GM18870 (cell line): ENCODE measurements around the gene PDE4A.
"Not testable (repeated sequence)": the region's sequence is repeated elsewhere in the genome, so short reads cannot be mapped to it uniquely, and the experiment has no call there.

ENCODE experiments used
- ATAC-seq: cut with Tn5 transposase; IDR thresholded peaks from one replicate; pipeline ENCODE4 v1.9.1; 2021; ENCODE audit warnings: moderate library complexity; ENCODE audit not compliant: unreplicated experiment

The PDE4A gene

GRCh38 chr19:10403137-10404021 lies 17.0 kb upstream of the PDE4A start, which contains the start of gene CDC37:
Gene CDC37, minus strand, starts transcription at chr19:10403542. Its CDS starts 63 bp downstream, at chr19:10403479.
- ATAC-seq: peak; percentile 74

- no peak for ATAC-seq
These were observed 15.2 kb upstream of the PDE4A start for GRCh38 chr19:10404888-10405820.

- no peak for ATAC-seq
These were observed 14.1 kb upstream of the PDE4A start for GRCh38 chr19:10406191-10406590.

- ATAC-seq: no peak
These were observed 13.2 kb upstream of the PDE4A start for GRCh38 chr19:10407096-10407495.

GRCh38 chr19:10408511-10409283 lies 11.6 kb upstream of the PDE4A start:
- no peak for ATAC-seq

GRCh38 chr19:10411224-10411623 lies 9.1 kb upstream of the PDE4A start:
- ATAC-seq: not testable (repeated sequence)

GRCh38 chr19:10412257-10412977 lies 7.9 kb upstream of the PDE4A start:
- no peak for ATAC-seq

- ATAC-seq: no peak
These were observed 4.3 kb upstream of the PDE4A start for GRCh38 chr19:10416083-10416379.

GRCh38 chr19:10416380-10417257 lies 3.7 kb upstream of the PDE4A start:
- peak; percentile 44 for ATAC-seq

- no peak for ATAC-seq
These were observed 2.6 kb upstream of the PDE4A start for GRCh38 chr19:10417541-10418234.

- ATAC-seq: no peak
These were observed 2.2 kb upstream of the PDE4A start for GRCh38 chr19:10418235-10418484.

- no peak for ATAC-seq
These were observed 1.7 kb upstream of the PDE4A start for GRCh38 chr19:10418485-10419199.

GRCh38 chr19:10419200-10419645 lies 1.1 kb upstream of the PDE4A start:
- ATAC-seq: no peak

GRCh38 chr19:10419646-10420443 lies 493 bp upstream of the PDE4A start:
- ATAC-seq: no peak

GRCh38 chr19:10421240-10422045 lies 1.1 kb downstream of the PDE4A start:
- ATAC-seq: no peak

- ATAC-seq: no peak
These were observed 1.7 kb downstream of the PDE4A start for GRCh38 chr19:10422046-10422461.

- ATAC-seq: no peak
These were observed 2.5 kb downstream of the PDE4A start for GRCh38 chr19:10422846-10423245.
